ENCODE measurements around the gene TAF9B.

DNA sequence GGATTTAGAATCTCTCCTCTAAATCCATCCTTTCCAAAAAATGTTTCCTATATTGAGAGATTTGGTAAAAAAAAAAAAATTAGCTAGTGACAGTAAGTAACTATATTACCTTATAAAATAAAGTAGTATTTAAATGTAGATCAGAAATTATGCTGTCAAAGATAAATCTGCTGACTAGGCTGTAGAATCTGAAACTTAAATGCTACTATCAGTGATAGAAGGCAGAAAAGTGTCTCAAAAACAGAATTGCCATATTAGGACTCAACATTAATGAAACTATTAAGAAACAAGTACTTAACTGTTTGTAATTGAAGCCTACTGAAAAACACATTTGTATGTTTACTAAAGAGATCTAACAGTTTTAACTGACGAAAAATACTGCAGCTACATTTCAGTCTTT is 8.3 kb downstream of the TAF9B start:
- TF ChIP-seq CTCF (optimal IDR thresholded peaks at IDR 0.05 in 1 of 3, IDR thresholded peaks at IDR 0.05 in 1 of 3, conservative IDR thresholded peaks at IDR 0.05 in 1 of 3; ENCODE audit: extremely low read depth in 1 of 3, insufficient read depth in 2 of 3, low read length in 3 of 3) (no peak), EZH2 (IDR thresholded peaks at IDR 0.05; ENCODE audit: low read length) (no peak)

Data from keratinocyte (primary cell).